T-helper 2 cell treated with Interferon-gamma antibody and Interleukin-4, amounts not matched to agents 5 μg/mL and 100 μg/mL, for 36 hours (primary cell): ENCODE data around the gene IL17RB.
A peak's percentile ranks its signal among the peaks of the same experiment; 100 is the strongest.

Source experiments
- DNase-seq: peaks from one replicate; pipeline ENCODE4 v3.0.0; 2021; ENCODE audit warnings: low spot score
- H3K27ac Mint-ChIP-seq: one replicate; pipeline ENCODE4 v1.8.0; 2021; ENCODE audit warnings: mild to moderate bottlenecking, mixed read lengths
- H3K27me3 Mint-ChIP-seq: one replicate; pipeline ENCODE4 v1.8.0; 2021; ENCODE audit warnings: low read depth, mixed read lengths
- H3K36me3 Mint-ChIP-seq: one replicate; pipeline ENCODE4 v1.8.0; 2021; ENCODE audit warnings: low read depth, mixed read lengths
- H3K4me1 Mint-ChIP-seq: one replicate; pipeline ENCODE4 v1.8.0; 2021; ENCODE audit warnings: low read depth, mixed read lengths
- H3K4me3 Mint-ChIP-seq: one replicate; pipeline ENCODE4 v1.8.0; 2022; ENCODE audit warnings: mild to moderate bottlenecking, moderate library complexity, mixed read lengths
- H3K9me3 Mint-ChIP-seq: one replicate; pipeline ENCODE4 v1.8.0; 2021; ENCODE audit warnings: mixed read lengths

The IL17RB gene, protein sequence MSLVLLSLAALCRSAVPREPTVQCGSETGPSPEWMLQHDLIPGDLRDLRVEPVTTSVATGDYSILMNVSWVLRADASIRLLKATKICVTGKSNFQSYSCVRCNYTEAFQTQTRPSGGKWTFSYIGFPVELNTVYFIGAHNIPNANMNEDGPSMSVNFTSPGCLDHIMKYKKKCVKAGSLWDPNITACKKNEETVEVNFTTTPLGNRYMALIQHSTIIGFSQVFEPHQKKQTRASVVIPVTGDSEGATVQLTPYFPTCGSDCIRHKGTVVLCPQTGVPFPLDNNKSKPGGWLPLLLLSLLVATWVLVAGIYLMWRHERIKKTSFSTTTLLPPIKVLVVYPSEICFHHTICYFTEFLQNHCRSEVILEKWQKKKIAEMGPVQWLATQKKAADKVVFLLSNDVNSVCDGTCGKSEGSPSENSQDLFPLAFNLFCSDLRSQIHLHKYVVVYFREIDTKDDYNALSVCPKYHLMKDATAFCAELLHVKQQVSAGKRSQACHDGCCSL

DNA sequence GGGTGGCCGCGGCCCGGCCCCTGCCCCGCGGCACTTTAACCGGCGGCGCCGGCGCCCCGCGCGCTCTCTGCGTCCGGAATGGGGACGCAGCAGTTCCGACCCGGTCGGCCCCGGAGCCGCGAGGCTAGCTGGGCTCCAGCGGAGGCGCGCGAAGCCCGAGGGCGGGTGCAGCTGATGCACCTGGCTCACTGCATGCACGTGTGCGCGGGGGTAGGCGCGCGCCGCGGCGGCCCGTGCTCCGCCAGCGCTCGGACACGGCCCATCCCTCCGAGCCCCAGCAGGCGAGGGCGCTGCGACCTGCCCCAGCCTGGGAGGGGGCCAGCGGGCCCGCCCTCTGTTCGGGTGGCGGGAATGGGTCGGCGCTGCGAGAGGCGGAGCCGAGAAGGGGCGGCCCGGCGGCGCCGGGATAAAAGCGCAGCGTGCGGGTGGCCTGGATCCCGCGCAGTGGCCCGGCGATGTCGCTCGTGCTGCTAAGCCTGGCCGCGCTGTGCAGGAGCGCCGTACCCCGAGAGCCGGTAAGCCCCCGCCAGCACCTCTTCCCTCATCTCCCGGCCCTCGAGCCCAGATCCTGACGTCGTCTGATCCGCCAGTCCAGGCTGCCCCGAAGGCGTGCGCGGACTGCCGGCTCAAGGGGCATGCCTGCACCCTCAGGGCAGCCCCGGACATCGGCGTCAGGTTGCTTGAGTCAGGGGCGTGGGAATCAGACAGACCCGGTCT lies at the start of gene IL17RB, which contains the start of gene CHDH:
TSS of gene IL17RB (plus strand) at position 435 of the 717 bp plus-strand sequence. CDS start at position 456, 21 bp downstream.
TSS of gene CHDH (minus strand) at position 286 of the 717 bp plus-strand sequence. CDS start 22,411 bp downstream, outside the sequence.
- Mint-ChIP-seq H3K4me3 (peak within 1 kb of the TSS; percentile 83), H3K4me1 (peaks cover 17% of the 10 kb centered on the region), H3K27ac (peak within 1 kb of the TSS; percentile 33), H3K9me3 (no peaks in the 10 kb centered on the region), H3K27me3 (peaks cover 63% of the 10 kb centered on the region), H3K36me3 (peaks cover 12% of the 10 kb centered on the region)
- peak; percentile 44 for DNase-seq

DNA sequence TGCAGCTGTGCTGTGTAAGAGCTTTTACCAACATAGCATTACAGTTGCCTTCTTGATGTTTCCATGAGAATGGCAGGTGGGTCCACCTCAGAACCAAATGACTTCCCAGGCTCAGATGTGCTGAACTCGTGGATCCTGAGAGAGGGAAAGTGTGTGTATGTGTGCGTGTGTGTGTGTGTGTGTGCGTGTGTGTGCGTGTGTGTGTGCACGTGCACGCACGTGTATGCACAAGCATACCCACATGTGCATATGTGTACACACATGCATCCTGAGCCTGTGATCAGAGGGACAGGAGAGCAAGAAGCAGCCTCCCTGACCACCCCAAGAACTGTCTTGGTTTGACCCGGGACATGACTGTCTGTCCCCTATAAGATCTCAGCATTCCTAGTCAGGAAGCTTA lies 48.2 kb upstream of the IL17RB start:
- H3K4me3 Mint-ChIP-seq, result no peak overlapping the region
- no peak for DNase-seq
- no peaks in the 10 kb centered on the region for H3K4me1 Mint-ChIP-seq
- H3K9me3 Mint-ChIP-seq, result no peaks in the 10 kb centered on the region
- H3K36me3 Mint-ChIP-seq, result no peaks in the 10 kb centered on the region
- no peak overlapping the region for H3K27ac Mint-ChIP-seq
- peaks cover 41% of the 10 kb centered on the region for H3K27me3 Mint-ChIP-seq

DNA sequence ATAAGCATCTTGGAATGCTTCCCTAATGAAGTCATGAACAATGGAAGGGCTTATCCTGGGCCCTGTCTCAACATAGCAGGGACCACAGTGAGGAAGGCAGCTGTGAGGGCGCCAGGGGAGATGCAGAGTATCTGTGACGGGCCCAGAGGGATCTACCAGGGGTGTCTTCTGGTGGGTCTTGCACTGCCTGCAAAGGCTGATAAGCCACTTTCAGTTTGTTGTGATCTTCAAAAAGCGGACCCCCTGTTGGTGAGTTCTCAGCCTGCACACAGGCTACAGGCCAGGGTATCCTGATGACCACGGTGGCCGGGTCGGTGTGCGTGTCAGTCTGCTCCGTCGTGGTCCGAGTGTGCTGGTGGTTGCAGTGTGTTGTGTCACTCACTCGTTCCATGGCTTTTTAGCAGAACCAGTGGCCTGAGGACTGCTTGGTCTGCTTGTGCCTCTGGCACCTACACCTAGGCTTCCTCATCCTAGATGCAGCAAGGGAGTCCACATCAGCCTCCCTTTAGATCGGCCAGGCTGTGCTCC lies 47.0 kb upstream of the IL17RB start:
- Mint-ChIP-seq H3K9me3 (no peaks in the 10 kb centered on the region), H3K36me3 (no peaks in the 10 kb centered on the region), H3K27me3 (peaks cover 33% of the 10 kb centered on the region), H3K27ac (no peak overlapping the region), H3K4me3 (no peak overlapping the region), H3K4me1 (no peaks in the 10 kb centered on the region)
- DNase-seq, result no peak

DNA sequence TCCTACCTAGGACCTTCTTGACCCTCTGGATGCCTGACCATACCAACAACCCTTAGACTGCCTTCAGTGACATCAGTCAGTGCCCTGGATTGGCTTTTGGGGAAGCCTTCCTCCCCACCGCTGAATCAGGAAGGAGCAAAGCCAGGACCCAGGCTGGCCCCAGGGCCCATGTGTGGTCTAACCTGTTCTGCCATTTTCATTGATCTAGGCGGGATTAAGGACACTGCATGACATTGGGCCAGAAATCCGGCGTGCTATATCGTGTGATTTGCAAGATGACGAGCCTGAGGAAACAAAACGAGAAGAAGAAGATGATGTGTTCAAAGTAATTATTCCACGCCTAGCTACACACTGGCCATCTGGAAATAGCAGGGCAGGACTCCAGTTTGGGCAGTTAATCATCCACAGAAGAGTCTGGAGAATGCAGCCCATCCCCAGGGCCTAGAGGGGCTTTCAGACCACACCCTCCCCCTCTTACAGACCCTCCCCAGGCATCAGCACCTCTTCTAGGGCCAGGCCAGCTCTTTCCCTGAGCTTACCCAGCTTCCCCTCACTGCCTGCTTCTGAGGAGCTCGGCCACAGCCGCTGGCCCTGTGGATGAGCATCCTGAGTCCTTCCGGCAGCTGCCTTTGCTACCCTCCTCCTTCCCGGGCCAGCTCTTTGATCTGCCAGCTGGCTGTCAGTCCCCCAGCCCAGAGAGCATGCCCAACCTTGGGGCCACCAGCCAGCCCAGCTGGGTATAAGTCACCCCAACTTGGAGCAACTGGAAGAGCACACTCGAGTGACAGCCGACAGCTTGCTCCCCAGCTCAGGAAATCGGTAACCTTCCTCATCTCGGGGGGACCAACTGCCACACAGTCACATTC lies 46.1 kb upstream of the IL17RB start:
- Mint-ChIP-seq H3K36me3 (no peaks in the 10 kb centered on the region), H3K27me3 (peaks cover 27% of the 10 kb centered on the region), H3K9me3 (no peaks in the 10 kb centered on the region), H3K27ac (no peak overlapping the region), H3K4me3 (no peak overlapping the region), H3K4me1 (no peaks in the 10 kb centered on the region)
- DNase-seq, result no peak

DNA sequence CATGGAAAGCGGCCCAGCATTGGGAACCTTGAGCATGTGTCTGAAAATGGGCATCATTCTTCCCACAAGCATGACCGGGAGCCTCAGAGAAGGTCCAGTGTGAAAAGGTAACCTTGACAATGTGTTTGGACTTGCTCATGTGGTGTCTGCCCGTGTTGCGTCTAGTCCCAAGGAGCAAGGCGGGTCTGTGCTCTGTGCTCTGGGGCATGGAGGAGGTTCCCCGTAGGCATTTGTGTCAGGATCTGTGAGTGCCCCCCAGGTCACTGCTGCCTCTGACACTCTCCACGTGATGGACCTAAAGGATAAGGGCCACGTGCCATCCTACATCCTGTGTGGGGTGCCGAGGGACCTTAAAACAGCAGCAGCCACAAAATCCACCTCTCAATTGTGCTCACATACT lies 45.0 kb upstream of the IL17RB start:
- Mint-ChIP-seq H3K36me3 (no peaks in the 10 kb centered on the region), H3K4me3 (no peak overlapping the region), H3K27ac (no peak overlapping the region), H3K27me3 (peaks cover 19% of the 10 kb centered on the region), H3K4me1 (no peaks in the 10 kb centered on the region), H3K9me3 (no peaks in the 10 kb centered on the region)
- no peak for DNase-seq

DNA sequence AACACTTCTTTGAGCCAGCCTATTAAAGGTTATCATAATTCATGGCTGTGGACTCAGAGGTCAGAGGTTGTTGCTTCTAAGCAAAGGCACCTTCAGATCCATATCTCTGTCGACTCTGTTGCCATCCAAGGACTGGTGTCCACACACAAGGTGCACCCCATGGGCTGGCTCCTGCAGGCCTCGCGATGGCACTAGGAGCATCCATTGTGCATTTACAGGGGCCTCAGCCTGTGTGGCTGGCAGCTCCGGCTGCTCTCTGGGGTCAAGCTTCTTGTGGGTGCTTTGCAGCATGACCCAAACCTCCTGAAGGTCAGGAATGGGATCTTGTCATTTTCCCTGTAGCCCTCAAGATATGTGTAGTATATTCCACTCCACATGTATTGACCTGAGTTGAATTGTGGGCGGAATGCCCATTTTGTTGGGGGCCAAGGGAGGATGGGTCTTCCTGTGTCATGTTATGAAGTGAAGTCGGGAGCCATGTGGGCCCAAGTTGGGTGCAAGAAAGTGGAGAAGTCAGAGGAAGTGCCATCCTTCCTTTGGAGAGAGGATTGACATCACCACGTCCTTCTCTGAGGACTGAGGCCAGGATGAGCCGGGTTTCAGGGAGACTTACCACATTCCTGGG lies 44.0 kb upstream of the IL17RB start:
- H3K36me3 Mint-ChIP-seq, result no peaks in the 10 kb centered on the region
- H3K4me1 Mint-ChIP-seq, result no peaks in the 10 kb centered on the region
- no peak overlapping the region for H3K4me3 Mint-ChIP-seq
- no peak for DNase-seq
- no peak overlapping the region for H3K27ac Mint-ChIP-seq
- H3K9me3 Mint-ChIP-seq, result no peaks in the 10 kb centered on the region
- peaks cover 12% of the 10 kb centered on the region for H3K27me3 Mint-ChIP-seq

DNA sequence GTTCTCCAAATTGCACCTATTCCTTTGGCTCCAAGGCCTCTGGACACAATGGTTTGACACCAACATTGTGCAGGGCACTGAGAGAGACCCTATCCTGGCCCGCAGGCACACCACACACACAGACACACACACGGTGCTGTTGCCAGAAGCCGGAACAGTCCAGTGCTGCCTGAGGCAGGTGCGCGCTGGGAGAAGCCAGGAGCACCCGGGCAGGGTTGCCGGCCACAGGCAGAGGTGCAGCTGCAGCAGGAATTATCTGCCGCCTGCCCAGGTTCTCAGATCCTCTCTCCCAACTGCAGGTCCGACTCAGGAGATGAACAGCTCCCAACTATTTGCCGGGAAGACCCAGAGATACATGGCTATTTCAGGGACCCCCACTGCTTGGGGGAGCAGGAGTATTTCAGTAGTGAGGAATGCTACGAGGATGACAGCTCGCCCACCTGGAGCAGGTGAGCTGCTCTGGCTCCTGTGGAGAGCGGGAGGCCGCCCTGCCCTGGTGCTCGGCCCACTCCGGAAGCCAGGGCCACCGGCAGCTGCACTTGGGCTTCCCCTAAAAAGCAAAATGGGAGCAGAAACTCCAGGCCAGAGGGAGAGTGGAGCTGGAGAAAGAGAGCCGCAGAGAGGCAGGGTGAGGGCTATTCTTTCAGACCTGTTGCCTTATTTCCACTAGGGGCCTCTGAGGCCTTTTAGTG lies 43.1 kb upstream of the IL17RB start:
- H3K27ac Mint-ChIP-seq, result no peak overlapping the region
- H3K36me3 Mint-ChIP-seq, result no peaks in the 10 kb centered on the region
- H3K4me3 Mint-ChIP-seq, result no peak overlapping the region
- peaks cover 3% of the 10 kb centered on the region for H3K27me3 Mint-ChIP-seq
- no peak for DNase-seq
- no peaks in the 10 kb centered on the region for H3K9me3 Mint-ChIP-seq
- H3K4me1 Mint-ChIP-seq, result no peaks in the 10 kb centered on the region

DNA sequence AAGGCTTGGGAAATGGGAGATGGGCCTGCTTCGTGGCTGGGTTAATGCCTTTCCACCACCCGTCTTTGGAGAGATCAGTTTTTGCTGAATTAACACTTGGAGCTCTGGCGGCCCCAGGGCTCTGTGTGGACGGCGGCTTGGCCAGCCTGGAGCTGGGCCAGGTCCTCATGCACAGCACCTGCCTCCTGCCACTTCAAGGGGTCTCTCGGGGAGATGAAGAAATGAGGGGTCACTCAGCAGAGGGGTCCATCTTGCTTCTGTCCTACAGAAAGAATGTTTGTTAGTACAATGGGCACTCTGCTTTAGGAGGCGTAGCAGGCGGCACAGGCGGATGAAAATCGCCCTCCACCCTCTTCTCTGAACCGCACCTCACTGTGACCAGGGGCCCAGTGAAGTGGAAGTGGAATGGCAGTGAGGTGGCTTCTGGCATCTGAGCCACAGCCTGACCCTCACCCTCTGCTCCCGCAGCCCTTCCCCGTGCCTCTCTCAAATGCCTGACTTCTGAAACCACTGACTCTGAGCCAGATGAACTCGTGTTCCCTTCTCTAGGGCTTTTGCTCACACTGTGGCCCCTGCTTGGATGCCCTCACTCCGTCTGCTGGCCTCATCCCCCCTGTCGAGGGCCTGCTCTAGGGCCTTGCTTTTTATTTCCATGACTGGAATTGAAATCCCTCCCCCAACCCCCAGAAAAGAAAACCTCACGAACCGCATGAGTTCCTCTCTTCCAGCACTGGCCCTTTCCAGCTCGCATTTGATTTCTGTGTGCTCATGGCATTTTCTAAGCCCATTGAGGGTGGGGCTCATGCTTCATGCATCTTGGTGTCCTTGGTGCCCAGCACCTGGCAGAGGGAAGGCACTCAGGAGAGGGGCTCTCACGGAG lies 42.3 kb upstream of the IL17RB start:
- H3K36me3 Mint-ChIP-seq, result no peaks in the 10 kb centered on the region
- no peak overlapping the region for H3K27ac Mint-ChIP-seq
- no peak for DNase-seq
- H3K4me1 Mint-ChIP-seq, result no peaks in the 10 kb centered on the region
- no peaks in the 10 kb centered on the region for H3K27me3 Mint-ChIP-seq
- no peaks in the 10 kb centered on the region for H3K9me3 Mint-ChIP-seq
- H3K4me3 Mint-ChIP-seq, result no peak overlapping the region

DNA sequence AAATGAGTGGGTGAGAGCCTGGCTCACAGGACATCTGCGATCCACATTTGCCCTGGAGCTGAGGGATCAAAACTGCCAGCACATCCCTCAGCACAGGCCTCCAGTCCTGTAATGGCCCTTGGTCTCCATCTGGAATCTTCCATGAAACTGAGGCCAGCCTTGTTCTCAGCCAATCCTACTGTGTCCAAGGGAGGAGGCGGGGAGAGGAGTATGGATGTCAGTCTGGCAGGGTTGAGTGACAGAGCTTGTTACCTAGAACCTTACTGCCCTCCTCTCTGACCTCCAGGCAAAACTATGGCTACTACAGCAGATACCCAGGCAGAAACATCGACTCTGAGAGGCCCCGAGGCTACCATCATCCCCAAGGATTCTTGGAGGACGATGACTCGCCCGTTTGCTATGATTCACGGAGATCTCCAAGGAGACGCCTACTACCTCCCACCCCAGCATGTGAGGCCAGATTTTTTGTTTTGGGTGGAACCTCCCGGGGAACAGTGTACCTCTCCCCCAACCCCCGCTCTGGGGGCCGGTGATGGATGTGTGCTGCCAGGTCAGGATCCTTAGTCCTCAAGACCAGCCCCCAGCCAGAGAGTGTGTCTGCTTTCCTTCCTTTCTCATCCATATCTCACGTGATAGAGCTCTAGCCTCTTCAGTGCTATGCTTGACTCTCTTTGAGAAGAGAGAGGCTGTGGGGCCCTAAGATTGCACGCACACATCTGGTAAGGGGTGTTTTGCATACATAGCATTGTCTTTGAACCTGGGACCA lies 41.5 kb upstream of the IL17RB start:
- no peak for DNase-seq
- Mint-ChIP-seq H3K9me3 (no peaks in the 10 kb centered on the region), H3K4me3 (no peak overlapping the region), H3K27ac (no peak overlapping the region), H3K36me3 (no peaks in the 10 kb centered on the region), H3K27me3 (no peaks in the 10 kb centered on the region), H3K4me1 (no peaks in the 10 kb centered on the region)

DNA sequence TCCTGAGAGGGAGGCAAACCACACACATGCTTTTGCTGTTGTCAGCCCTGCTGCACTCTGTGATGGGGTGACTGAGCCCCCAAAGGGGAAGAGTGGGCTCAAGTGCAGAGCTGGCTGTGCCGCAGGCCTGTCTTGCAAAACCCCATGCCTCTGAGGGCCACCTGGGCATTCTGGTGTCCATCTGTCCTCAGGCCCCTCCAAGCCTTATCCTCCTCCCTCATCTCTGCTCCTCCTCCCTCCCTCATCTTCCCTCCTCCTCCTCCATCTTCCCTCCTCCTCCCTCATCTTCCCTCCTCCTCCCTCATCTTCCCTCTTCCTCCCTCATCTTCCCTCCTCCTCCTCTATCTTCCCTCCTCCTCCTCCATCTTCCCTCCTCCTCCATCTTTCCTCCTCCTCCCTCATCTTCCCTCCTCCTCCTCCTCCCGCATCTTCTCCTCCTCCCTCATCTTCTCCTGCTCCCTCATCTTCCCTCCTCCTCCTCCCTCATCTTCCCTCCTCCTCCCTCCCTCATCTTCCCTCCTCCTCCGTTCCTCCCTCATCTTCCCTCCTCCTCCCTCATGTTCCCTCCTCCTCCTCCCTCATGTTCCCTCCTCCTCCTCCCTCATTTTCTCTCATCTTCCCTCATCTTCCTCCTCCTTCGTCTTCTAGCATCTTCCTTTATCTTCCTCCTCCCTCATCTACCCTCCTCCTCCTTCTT lies 40.8 kb upstream of the IL17RB start:
- Mint-ChIP-seq H3K4me1 (no peaks in the 10 kb centered on the region), H3K27me3 (no peaks in the 10 kb centered on the region), H3K9me3 (no peaks in the 10 kb centered on the region), H3K4me3 (no peak overlapping the region), H3K27ac (no peak overlapping the region), H3K36me3 (no peaks in the 10 kb centered on the region)
- no peak for DNase-seq
